HG02840 (cell line): ENCODE results near the gene VWA8.
"Not testable (repeated sequence)": the region's sequence is repeated elsewhere in the genome, so short reads cannot be mapped to it uniquely, and the experiment has no call there.

Experiments
- ATAC-seq: cut with Tn5 transposase; IDR thresholded peaks from one replicate; pipeline ENCODE4 v1.9.1; 2021; ENCODE audit warnings: mild to moderate bottlenecking, moderate library complexity, moderate number of reproducible peaks; ENCODE audit not compliant: unreplicated experiment, low FRiP score

VWA8 gene

DNA sequence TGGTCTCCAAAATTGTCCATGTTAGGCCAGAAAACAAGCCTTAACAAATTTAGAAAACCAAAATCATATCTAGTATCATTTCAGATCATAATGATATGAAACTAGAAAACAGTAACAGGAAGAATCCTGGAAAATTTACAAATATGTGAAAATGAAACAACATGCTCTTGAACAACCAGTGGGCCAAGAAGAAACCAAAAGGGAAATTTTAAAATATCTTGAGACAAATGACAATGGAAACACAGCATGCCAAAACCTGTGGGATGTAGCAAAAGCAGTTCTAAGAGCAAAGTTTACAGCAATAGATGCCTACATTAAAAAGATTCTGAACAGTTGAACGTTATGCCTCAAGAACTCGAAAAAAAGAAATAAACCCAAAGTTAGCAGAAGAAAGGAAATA, 32.6 kb downstream of the VWA8 start:
- ATAC-seq, result no peak

DNA sequence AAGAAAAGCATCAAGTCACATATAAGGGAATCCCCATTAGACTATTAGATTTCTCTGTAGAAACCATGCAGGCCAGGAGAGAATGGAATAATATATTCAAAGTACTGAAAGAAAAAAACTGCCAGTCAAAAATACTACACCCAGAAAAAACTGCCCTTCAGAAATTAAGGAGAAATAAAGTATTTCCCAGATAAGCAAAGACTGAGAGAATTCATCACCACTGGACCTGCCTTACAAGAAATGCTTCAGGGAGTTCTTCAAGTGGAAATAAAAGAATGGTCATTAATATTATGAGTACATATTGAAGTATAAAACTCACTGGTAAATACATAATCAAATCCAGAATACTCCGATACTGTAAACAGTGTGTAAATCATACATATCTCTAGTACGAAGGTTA, 35.9 kb downstream of the VWA8 start:
- no peak for ATAC-seq

DNA sequence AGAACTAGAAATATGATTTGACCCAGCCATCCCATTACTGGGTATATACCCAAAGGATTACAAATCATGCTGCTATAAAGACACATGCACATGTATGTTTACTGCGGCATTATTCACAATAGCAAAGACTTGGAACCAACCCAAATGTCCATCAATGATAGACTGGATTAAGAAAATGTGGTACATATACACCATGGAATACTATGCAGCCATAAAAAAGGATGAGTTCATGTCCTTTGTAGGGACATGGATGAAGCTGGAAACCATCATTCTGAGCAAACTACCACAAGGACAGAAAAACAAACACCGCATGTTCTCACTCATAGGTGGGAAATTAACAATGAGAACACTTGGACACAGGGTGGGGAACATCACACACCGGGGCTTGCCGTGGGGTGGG, 38.0 kb downstream of the VWA8 start:
- not testable (repeated sequence) for ATAC-seq

DNA sequence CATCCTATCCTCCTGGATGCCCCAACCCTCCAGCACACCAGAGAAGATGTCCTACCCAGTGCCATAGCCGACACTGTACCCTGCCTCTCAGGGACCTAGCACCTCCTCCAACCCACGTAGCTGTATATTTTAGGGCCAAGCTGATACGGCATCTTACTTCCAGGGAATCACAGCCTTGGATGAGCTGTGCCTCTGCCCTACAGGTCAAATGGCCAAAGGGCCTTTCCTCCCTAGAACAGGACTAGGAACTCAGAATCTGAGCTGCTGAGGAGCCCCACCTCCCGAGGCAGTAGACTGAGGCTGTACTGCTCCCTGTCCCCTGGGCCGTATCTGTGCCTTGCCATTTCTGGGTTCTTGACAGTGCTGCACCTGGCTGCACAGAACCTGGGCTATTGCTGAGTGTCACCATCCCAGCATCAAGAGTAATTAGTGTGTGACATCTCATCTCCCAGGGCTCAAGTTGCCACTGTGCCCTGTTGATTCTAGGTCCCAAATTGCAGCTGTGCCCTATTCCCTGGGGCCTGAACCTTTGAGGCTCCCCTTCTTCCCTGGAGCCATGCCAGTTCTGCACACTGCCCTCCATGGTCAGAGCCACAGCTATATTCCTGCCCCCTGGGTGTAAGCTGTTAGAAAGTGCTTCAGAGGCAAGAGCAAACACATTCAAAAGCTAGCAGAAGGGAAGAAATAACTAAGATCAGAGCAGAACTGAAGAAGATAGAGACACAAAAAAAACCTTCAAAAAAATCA, 41.0 kb downstream of the VWA8 start:
- ATAC-seq, result no peak

DNA sequence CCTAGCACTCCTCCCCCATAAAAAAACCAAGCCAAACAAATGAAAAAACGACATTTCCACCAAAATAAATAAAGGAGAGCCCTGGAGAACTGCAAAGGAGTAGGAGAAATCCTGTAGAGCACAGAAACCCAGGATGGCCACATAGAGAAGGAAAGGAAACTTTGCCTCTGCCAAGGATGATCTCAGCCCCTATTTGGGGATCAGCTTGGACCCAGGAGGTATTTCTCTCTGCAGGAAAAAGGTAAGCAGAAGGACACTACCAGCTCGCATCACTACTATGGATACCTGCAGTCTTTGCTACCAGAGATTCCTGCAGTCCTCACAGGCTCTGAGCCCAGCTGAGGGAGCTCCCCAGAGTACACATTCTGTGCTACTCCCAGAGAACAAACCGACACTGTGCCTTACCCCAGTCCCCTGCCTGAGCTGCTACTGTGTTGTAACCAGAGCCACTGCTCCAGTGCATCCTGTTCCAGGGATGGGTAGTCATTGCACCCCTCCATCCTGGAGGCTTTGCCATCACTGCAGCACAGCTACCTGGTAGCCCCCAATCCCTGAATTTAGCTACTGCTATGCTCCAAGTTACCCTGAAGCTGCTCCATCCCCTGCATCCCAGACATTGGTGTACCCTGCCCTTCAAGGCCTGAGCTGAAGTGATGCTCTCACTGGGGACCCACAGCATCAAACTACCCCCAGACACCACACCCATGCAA, 41.7 kb downstream of the VWA8 start:
- no peak for ATAC-seq

DNA sequence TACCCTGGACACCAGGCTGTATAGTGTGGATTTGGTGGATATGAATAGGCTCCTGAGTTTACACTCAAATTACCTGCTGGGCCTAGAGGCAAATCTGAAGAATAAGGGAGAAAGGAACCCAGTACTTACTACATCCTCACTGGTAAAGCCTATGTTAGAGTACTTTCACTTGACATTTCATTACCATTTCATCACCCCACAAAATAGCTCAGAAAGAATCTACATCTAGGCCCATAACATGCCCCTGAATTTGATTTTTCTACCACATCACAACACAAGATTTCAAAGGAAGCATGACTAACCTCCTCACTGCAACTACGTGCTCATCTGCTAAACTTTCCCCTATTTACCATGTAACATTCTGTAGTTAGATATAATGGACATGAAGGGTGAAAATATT, 43.3 kb downstream of the VWA8 start:
- ATAC-seq, result no peak

DNA sequence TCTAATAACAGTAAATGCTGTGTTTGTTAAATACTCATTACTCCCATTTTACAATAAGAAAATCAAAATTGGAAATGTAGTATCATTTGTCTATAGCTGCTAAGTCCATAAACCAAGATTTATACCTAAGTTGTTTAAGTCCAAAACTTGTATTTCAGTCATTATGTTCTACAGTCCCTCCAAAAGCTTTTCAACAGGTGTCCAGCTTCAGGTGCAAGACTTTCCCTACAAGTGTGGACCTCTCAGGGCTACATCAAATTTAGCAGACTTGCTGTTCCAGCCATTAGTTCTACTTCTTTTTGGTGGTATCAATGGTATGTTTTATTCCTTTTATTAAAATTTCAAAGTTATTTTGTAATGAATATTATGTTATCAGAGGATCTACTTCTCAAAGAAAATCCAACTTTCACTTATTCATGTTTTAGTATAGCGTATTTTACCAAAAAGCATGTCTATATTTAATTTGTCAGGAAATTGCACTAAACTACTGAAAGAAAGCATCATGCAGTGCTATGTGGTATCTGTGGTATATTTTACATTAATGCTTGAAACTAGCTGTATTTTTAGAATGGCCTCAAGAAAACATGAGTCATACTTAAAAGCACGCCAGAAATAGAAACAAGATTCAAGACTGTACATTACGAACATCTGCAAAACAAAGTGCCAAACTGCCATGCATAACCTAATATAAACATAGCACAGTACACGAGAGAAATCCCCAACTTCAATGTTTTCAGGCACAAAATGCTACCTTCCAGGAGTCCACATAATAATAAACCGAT, 44.5 kb downstream of the VWA8 start:
- ATAC-seq, result peak; percentile 85

DNA sequence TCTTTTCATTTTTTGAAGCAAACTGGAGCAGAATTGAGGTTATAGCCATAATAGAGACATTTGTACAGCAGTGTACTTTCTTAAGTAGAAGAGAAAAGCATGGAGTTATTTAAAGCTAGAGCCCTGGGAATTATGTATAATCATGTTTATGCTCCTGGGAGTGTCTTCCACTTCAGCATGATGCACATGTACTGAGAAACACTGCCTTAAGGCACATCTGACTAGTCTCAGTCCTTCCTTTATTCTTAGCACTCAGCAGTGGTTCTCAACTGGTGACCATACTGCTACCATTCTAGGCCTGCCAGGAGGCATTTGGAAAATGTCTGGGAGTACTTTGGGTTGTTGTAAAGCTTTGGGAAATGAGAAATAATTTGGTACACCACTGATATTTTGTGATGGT, 45.8 kb downstream of the VWA8 start:
- ATAC-seq, result no peak

DNA sequence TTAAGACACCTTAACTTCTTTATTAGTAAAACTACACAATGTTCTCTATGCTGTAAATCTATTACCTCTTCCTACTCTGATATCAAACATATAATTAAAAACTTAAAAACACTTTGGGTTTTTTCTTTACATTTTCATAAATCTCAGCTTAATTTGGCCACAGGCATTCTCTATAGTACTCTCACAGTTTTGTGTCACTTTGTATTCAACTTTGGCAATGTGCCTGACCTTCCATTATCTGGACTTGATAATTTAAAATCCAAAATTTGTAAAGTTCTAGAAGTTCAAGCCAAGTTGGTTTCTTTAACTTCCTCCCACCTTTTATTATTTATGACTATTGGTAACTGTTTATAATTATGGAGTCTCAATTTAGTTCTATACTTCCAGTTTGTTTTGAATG, 46.4 kb downstream of the VWA8 start:
- no peak for ATAC-seq

DNA sequence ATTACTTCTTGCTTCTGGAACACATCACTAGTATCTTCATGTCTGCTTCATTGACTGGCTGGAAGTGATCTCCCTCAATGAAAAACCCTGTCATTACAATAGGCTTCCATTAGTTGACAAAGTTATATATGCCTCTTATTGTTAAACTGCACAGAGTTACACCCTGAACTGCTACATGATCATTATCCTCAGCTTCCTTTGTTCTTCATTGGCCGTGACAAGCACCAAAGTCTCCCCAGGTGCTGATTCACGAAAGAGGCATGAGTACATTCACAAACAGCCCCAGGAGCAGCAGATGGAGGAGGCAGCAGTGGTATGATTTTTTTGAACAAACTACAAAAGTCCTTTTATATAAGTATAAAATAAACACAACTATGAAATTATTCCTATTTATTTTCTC, 51.4 kb downstream of the VWA8 start:
- ATAC-seq, result no peak

DNA sequence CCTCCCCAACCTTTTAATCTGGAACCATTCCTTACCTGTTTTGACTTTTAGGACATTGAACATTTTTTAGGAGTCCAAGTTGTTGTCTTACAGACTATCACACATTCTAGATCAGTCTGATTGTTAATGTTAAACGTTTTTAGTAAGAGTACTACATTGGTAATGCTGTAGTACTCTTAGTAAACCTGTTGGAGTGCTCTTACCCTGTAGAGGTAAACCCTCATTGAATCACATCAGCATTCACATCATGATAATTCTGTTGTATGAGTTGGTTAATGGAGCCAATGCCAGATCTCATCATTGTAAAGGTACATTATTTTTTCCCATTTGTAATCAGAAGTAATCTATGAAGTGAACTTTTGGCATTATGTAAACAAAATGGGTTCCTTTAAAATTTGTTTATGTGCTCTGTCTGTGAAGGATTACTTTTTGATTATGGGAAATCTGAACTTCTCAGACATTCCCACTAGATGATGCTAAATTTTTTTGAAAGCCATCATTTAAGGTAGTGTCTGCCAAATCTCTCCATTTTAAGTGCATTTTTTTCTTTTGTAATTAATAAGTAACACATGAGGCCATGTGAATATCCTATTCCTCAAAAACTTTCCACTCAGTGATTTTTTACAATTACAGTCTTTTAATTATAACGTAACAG, 55.2 kb downstream of the VWA8 start:
- peak; percentile 65 for ATAC-seq

DNA sequence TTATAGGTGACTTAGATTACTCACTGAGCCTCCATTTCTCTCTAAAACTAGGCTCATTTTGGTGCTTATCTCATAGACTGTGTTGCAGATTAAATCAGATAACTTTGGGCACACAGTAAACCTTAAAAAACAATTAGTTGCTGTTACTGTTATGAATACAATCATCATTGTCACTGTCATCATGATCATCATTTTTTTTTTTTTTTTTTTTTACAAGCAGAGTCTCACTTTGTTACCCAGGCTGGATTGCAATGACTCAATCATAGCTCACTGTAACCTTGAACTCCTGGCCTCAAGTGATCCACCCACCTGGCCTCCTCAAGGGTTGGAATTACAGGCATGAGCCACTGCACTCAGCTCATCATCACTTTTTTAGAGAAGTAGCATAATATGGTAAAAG, 60.0 kb downstream of the VWA8 start:
- ATAC-seq, result no peak

DNA sequence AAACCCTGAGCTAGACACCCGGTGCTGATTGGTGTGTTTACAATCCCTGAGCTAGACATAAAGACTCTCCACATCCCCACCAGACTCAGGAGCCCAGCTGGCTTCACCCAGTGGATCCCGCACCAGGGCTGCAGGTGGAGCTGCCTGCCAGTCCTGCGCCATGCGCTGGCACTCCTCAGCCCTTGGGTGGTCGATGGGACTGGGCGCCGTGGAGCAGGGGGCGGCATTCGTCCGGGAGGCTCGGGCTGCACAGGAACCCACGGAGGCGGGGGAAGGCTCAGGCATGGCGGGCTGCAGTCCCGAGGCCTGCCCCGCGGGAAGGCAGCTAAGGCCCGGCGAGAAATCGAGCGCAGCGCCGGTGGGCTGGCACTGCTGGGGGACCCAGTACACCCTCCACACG, 62.5 kb downstream of the VWA8 start:
- ATAC-seq, result not testable (repeated sequence)

DNA sequence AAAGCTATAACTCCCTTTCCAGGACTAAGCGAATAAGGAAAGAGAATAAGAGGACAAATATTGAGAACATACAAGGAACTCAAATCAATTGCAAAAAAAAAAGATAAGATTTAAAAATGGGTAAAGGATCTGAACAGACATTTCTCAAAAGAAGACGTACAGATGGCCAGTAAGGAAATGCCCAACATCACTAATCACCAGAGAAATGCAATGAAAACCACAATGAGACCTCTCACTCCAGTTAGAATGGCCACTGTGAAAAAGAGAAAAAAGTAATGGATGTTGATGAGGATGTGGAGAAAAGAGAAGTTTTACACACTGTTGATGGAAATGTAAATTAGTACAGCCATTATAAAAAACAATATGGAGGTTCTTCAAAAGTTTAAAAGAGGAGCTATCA, 63.8 kb downstream of the VWA8 start:
- no peak for ATAC-seq

DNA sequence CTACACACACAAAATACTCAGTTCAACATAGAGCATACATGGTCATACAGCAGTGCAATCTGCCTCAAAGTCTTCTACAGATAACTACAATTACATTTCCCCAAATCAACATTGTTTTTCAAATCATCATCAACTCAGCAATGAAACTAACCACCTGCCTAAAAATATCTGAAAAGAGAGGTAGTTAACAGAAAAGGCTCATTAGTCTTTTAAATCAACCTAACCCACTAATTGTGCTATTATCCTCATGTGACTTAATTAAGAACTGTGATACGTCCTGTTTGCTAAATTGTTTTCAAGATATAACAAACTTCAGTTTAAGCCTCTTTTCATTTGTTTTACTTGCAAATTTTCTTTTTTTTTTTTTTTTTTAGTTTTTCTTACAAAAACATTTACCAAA, 65.4 kb downstream of the VWA8 start:
- ATAC-seq, result no peak

DNA sequence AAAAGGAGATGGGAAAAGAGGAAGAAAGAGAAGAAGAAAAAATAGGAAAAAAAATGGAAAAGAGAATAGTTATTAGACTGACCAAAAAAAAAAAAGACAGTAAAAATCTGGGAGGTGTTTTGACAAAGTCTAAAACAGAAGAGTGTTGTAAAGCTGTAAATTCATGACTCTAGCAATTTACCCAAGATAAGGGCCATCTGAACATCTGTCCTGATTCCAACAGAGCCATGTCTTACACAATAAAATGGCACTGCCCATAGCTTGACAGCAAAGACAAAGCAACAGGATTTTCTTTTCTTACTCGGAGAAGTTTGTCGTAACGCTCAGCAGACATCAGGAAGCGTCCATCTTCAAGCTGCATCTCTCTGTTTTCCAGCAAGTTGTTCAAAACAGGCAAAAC, 69.8 kb downstream of the VWA8 start:
- no peak for ATAC-seq

DNA sequence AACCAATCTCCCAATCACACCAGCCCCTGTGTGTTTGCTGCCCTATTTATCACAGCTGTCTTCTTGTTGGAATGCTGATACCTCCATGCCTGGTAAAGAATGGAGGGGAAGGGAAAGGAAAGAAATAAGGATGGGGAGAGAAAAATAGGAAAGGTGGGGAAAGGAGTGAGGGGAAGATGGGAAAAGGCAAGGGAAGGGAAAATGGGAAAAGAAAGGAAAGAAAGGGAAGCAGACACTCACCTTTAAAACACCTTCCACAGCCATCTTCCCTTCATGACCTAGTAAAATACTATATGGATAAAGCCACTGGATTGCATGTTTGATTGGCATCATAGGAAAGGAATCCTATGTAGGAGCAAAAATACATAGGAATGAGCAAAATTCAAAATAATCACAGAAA, 77.8 kb downstream of the VWA8 start:
- no peak for ATAC-seq

DNA sequence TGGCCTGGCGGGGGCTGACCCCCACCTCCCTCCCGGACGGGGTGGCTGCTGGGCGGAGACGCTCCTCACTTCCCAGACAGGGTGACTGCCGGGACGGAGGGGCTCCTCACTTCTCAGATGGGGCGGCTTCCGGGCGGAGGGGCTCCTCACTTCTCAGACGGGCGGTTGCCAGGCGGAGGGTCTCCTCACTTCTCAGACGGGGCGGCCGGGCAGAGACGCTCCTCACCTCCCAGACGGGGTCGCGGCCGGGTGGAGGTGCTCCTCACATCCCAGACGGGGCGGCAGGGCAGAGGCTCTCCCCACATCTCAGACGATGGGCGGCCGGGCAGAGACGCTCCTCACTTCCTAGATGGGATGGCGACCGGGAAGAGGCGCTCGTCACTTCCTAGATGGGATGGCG, 79.0 kb downstream of the VWA8 start:
- not testable (repeated sequence) for ATAC-seq

DNA sequence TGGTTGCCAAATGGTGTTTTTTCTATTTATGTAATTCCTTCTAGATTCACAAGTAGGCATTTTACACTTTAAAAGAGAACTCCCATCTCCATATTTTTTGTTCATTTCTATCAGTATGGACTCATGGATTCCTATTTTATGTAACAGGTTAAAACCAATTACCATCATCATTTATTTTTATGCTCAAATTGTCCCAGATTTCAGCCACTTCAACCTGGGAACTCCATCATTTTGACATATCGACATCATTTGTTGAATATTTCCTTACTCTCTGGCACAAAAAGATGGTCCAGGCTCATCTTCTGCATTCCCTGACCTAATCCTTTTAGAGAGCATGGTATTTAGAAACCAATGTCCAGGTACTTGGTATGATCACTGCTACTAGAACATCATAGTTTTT, 79.9 kb downstream of the VWA8 start:
- ATAC-seq, result no peak

DNA sequence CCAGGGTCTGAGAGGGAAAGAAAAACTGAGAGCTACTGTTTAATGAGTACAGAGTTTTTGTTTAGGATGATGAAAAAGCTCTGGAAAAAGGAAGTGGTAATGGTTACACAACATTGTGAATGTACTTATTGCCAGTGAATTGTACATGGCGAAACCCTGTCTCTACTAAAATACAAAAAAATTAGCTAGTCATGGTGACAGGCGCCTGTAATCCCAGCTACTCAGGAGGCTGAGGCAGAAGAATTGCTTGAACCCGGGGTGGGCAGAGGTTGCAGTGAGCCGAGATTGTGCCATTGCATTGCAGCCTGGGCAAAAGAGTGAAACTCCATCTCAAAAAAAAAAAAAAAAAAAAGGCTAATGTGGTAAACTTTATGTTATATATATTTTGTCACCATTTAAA, 96.3 kb downstream of the VWA8 start:
- no peak for ATAC-seq

DNA sequence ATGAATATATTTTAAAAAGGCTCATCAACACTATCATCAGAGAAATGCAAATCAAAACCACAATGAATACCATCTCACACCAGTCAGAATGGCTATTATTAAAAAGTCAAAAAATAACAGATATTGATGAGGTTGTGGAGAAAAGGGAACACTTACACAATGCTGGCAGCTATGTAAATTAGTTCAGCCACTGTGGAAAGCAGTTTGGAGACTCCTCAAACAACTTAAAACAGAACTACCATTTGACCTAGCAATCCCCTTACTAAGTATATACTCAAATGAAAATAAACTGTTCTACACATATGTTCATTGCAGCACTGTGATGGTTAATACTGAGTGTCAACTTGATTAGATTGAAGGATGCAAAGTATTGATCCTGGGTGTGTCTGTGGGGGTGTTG, 98.2 kb downstream of the VWA8 start:
- not testable (repeated sequence) for ATAC-seq
